Measurements from ENCODE around the gene OR7A17.

- no peak for TF ChIP-seq CTCF (conservative IDR thresholded peaks at IDR 0.05; ENCODE audit: low read depth, low read length)
- no peak for TF ChIP-seq EZH2 (IDR thresholded peaks at IDR 0.05; ENCODE audit: low read length, unreplicated experiment)
Observed at GRCh38 chr19:14890643-14891379, 4.9 kb upstream of the OR7A17 start.
